NCI-H524 treated with DMSO at 0.1 percent for 48 hours (cell line): ENCODE data around the gene EHD3.

Experiments used
- DNase-seq: peaks from one replicate; lab custom pipeline; 2025; lab: John Stamatoyannopoulos, UW

The EHD3 gene

DNA sequence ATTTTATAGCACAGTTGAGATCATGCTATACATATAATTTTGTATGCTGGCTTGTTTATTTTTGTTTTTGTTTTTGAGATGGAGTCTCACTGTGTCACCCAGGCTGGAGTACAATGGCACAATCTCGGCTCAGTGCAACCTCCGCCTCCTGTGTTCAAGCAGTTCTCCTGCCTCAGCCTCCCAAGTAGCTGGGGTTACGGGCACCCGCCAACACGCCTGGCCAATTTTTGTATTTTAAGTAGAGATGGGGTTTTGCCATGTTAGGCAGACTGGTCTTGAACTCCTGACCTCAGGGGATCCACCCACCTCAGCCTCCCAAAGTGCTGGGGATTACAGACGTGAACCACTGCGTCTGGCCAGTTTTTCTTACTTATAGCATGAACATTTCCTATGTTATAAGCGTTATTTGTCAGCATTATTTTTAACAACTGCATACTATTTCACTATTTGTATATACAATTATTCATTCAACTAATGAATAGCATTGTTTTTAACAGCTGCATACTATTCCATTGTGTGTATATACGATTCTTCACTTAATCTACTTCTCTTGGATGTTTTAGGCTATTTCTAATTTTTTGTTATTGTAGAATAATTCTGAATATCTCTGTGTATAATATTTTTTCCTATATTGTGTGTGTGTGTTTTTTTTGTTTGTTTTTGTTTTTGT, 3.5 kb downstream of the EHD3 start:
- no peak for DNase-seq

DNA sequence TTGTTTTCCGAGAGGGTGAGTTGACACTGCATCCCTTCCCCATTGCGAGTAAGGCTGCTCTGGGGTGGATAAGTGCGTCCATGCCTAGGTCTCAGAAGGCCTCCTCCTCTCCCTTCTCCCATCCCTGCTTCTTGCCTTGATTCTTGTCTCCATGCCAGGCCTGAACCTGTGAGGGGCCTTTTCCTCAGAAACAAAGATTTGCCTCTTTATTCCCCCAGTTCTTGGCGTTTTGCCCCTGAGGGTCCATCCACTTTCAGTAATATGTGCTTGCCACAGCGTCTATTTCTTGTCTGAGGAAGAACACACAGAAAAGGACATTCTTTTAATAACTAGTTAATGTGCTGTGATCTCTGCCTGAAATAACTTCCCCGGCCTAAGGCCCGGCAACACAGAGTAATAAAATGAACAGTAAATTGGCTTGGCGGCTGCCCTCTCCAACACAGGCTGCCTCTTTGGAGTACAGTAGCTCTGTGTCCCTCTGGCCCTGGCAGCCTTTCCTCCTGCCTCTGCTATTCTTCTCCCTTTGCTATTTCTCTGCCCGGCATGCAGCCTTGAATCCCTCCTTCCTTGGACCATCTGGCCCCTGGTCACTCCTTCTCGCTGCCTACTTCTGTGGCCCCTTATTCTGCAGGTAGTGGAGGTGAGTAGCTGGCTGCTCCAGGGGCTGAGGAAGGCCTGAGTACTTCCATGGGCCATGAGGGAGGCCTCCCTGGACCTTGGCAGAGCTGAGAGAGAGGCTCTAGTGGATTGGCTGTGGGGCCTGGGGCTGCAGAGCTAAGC, 4.4 kb downstream of the EHD3 start:
- DNase-seq = no peak

DNA sequence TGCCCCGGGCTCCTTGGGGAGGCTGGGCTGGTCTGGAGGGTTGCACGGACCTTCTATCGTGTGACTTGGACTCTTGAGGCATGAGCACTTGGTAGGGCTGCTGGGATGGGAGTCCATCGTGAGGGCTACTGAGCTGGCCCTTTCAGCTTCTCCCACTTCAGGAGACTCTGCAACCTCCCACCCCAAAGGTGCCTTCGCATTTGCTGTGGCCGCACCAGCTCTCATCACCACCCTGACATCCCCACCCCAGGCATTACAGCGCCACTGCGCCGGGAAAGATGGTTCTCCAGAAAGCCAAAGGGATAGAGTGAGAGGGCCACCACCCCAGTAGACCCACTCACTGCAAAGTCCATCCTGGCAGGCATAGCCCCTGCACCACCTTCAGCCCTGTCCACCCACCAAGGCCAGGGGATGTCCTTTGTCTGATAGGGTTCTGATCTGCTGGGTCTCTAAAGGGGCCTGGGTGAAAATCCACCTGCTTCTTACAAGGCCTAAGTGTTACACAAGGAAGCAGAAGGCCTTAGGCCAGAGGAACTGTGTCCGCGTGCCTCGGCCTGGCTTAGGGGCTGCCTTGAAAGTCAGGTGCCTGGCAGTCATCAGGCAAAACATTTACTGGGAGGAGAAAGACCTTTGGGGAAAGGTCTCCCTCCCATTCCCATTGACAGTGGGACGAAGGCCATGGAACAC, 5.1 kb downstream of the EHD3 start:
- DNase-seq = no peak

DNA sequence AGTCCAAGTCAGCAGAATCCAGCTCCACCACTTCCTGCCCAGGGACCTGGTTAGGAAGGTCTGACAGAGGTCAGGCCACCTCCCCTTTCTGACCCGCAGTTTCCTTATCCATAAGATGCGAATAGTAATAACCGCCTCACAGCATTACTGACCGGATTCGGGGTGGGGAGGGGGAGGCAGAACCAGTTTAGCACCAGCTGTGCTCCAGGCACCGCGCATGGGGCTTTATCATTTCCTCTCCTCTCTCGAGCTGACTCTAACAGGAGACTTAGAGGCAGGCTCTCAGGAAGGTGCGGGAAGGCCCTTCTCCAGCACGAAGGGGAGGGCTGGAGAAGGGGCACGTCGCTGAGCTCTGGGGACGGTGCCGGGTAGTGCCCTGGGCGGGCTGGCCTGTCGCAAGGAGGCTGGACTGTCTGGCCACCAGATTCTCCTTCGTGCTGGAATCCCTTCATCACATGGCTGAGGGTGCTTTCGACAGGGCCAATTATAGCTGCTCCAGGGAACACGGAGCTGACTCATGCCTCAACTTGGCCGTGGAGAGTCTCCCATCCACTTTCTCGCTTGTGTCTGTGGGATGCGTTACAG, 5.7 kb downstream of the EHD3 start:
- no peak for DNase-seq

DNA sequence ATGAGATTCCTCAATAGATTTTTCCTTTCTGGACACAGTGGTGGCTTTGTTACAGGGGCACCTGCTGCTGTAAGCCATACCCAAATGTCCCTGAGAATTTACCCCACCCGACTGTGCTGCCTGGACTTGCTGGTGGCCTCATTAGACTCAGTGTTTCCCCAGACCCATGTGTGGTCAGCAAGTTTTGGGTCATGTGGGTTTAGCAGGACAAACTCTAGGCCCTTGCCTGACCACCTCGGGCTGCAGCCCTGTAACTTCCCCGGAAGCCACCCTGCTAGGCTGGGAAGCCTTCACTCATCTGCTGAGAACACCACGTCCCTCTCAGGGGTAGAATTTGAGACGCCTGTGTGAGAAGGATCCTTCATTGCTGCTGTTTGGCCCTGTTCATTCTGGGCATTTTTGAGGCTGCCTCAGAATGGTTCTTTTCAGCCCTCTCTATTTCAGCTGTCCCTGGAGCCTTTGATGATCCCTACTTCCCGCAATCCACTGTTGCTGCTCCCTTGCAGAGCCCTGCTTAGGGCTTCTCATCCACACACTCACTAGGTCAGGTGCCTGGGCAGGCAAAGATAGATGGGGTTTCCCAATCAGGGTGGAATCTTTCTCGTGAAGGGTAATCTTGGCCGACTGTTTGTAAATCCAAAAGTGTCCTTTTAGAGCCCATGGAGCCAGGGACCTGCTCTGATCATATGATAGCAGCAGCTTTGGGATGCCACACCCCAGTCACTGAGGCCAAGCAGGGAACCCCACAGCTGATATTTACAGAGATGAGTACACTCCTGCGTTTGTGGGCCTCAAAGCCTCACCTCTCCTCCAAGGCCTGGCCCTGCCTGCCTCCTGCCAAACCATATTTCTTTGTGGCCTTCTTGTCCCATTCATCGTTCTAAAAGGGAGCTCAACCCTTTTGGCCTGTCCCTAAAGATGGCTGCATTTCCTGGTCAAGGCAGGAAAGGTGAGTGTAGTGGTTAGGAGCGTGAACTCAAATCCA, 6.7 kb downstream of the EHD3 start:
- no peak for DNase-seq

DNA sequence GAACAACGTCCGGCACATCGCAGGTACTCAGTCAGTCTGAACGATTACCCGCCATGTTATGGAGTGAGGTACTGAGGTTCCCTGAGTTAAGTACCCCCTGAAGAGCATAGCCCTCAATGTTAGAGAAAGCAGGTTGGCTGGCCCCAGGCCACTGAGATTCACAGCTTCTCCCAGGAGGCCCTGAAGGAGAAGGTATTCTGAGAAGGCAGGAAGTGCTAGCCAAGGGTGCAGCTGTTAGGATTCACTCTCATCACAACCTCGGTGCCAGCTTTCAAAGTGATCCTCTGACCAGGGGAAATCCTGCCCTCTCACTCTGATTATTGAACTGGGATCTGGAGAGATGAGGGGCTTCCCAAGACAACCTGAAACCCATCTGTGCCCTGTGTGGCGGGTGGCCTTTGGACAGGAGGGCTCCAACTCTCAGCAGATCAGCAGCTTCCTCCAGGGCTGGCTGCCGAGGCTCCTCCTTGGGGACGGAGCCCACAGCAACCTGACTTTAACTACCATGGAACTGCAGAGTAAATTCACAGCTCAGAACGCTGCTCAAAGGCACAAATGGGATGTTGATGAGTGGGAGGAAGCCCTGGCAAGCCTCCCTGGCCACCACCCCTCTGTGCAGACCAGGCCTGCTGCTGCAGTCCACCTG, 7.8 kb downstream of the EHD3 start:
- no peak for DNase-seq

DNA sequence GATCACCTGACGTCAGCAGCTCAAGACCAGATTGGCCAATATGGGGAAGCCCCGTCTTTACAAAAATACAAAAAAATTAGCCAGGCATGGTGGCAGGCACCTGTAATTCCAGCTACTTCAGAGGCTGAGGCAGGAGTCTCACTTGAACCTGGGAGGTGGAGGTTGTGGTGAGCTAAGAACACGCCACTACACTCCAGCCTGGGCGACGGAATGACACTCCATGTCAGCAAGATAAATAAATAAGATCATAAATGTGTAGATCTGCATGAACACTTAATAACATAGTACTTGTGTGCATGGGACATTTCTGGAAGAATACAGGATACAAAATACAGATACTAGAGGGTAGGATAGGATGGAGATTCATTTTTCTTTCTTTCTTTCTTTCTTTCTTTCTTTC, 9.1 kb downstream of the EHD3 start:
- DNase-seq = no peak

DNA sequence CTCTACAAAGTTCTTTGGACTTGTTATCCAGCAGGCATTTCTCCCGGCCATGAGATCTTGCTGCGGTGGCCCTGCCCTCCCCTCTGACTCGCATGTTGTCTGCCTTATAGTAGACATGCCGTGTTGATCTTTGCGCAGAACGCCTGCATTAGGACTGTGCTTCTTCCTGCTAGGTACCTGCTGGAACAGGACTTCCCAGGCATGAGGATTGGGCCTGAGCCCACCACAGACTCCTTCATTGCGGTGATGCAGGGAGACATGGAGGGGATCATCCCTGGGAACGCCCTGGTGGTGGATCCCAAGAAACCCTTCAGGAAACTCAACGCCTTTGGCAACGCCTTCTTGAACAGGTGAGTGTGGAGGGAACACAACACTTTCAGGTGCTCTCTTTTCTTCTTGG, 10.1 kb downstream of the EHD3 start:
- DNase-seq = no peak

DNA sequence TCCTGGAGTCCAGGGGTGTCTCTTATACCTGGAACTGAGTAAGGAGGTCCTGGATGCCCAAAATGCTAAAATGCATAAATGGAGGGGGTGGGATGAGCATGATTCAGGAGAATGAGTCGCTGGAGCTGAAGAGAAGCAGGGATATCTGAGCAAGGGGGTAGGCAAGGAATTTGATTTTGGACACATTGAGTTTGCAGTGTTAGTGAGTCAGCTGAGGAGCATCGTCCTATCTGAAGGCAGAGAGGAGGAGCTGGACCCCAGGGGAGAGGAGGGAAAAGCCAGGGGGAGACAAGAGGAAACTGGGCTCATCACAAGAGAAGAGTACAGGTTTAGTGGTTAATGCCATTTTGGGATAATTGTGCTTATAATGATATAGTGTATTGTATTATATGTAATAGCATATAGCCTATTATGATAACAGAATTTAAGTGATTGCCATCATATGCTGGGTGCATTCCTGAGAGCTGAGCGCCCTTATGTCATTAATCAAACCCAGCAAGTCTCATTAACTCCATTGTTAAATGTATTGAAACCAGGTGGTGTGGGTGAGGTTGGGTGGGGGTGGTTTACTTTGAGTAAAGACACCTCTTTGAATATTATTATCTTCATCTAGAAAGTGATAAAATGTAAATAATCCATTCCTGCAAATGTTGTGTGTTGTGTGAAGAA, 12.4 kb downstream of the EHD3 start:
- no peak for DNase-seq

DNA sequence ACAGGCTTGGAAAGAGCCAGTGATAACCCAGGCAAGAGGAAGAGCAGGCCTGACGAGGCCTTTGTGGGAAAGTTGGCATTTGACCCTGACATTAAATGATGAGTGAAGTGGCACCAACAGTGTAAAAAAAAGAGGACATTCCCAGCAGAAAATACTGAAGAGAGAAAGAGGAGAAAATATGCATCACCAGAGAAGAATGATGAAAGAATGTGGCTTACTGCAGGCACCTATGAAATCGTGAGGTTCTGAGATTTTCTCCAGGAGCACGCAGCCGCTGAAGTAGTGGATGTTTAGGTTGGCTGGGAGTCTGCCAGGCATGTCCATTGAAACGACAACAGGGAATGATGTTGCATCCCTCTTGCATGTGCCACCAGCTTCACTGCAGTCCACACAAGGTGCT, 13.8 kb downstream of the EHD3 start:
- no peak for DNase-seq

DNA sequence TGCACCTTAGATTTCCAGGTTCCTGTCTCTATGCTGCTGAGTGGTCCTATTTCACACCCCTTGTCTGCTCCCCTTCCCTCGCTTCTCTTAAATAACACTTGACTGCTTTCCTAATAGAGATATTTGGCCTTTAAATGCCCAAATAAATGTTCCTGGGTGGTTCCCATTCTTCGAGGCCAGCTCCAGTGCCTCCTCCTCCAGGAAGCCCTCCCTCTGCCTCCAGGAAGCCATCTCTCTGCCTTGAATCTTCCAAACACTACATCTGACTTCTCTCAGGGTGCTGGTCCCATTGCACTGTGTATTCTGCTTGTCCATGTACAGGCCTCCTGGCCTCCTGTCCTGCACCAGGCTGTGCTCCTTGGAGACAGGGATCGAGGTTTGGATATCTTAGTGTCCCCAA, 14.2 kb downstream of the EHD3 start:
- no peak for DNase-seq

DNA sequence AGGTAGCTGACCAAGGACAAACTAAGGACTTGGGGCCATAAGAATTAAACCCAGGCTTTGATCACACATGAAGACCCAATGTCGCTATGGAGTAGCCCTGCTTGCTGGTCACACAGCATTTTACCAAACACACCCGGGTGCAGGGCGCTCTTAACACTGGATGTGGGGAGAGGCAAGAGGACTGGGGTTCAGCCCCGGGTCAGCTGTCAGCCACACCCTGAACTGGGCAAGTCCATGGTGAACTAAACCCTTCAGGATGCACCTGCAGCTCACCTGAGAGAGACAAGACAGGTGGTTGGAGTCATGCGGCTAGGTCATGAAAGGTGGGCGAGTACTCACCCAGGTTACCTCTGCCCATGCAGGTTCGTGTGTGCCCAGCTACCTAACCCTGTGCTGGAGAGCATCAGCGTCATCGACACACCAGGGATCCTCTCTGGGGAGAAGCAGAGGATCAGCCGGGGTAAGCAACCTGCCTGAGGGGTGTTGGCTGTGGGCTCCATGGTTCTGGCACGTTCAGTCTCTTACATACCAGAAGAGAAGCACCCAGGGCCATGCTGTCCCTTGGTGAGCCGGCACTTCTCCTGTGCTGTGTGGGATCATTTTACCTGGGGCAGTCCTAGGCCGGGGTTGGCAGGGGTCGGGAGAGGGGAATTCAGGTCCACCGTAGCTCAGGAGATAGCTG, 15.2 kb downstream of the EHD3 start:
- no peak for DNase-seq

DNA sequence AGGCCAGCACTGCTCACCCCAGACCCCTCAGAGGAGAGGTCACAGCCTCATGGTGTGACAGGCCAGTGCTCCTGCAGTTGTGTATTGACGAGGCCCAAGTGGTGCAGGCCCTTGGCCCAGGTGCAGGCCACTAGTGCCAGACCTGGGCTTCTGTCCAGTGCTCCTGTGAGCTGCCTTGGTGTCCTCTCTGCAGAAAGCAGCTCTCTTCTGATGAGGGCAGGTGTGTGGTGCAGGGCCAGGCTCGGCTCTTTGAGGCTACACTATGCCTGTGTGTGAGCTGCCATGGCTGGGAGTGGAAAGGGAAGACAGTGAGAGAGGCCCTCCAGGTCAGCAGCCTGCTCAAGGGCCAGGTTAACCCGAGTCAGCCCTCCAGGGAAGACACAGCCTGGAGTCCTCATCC, 17.1 kb downstream of the EHD3 start:
- DNase-seq = no peak

DNA sequence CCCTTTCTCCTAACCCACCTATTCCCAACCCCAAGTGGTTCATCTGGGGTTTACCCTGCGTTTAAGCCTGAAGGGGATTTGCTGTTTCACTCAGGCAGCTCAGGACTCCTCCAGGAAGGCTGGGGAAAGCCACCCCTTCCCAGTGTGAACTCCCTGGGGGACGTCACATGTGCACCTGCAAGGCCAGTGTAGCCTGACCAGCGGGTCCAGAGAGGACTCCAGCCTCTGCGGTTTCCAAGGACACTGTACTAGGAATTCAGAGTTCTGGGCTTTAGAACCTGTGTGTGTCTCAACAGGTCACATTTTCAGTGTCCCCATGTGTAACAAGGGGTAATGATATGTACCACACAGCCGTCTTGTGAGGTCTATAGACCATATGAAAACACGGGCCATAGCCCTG, 17.9 kb downstream of the EHD3 start:
- DNase-seq = no peak

DNA sequence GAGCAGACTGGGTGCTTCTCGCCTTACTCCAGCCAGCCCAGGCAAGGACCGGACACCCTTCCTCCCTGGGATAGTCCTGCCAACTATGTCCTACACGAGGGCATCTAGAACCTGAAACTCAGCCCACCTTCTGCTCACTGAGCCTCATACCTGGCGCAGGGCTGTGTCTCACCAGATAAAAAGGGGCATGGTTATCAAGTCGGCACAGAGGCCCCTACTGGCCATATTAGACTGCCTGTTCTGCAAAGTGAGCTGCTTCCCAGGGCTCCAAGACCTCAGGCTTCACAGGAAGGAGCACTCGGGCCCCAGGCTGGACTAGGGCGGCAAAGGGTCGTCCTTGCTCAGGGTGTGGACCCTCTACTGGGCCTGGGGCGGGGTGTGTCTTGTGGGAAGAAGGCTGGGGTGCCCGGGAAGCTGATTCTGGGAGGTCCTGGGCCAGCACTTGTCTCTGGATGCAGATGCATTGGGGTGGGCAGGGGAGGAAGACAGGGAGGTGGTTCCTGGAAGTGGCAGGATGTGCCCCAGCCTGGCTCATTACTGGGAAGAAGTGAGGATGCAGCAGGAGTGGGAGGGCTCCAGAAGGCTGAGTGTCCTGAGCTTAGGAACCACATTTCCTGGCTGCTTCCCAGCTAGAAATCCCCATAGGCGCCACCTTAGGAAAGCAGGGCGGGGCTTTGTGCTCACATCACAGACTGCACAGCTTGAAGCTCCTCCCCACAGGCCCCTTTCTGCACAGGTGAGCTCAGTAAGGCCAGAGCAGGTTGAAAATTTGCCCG, 19.6 kb downstream of the EHD3 start:
- no peak for DNase-seq

DNA sequence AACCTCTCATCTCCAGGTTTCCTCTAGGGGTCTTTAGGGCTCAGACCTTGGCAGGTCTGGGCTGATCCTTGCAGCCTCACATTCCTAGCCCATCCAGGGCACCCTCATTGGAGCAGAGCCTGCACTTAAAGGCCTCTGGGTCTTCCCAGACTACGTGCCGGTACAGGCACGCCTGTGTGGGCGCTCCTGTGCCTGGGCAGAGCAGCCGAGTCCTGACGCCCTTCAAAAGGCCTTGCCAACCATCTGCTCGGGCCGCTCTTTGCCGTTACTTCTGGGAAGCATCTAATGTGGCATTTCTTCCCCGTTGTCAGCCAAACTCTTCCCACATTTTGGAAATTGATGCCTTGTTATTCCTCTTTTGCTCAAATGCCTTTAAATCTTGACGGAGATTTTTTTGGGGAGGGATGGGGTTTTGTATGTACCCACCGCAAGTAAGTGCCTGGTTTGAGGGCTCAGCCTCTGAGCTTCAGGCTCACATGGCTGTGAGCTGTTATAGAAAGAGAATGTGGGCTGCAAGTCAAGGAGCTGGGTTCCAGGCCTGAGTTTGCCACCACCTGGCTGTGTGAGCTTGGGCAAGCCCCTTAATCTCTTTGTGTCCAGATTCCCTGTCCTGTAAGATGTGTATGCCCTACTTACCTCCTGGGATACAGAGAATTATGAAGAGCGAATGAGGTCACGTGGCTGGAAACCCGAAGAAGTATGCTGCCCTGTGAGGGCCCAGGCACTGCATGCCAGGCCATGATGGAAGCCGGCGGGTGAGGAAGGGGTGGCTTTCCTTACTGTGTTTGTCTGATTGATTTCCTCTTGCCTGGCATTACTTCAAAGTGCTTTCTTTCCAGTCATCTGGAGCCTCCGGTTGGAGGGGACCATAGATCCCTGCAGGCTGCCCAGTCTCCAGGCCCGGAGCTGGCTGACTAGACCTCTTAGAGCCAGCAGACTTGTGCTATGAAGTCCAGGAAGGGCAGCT, 20.6 kb downstream of the EHD3 start:
- DNase-seq = no peak

DNA sequence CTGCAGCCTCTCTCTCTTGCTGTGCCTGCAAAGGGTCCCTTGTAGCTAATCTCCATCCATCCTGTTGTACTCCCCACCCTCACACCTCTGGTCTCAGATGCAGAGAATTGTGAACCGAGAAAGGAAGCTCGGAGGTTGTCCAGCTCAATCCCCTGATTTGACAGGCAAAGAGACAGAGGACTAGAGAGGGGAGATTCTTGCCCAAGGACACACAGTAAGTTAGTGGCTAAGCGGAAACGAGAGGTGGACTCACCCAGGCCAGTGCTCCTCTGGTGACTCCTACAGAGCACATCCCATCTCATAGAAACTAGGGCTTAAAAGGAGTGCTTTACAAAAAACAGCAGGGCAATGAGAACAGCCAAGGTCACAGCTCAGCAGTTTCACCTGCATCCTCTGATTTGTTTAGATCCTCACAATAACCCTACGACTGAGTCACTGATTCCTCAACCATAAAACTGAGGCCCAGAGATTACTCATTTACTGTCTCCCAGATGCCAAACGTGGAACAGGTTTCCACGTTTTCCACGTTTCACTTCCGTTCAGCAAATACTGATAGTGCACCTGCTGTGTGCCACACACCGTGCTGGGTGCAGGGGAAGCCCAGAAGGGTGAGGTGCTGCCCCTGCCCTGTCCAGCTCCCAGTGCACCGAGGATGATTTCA, 22.1 kb downstream of the EHD3 start:
- DNase-seq = no peak
